Panc1 (cell line): ENCODE results near the gene MGST2.

Experiments used
- CTCF ChIP-seq: fragments of 450-650 bp; IDR thresholded peaks from 2 replicates; pipeline ENCODE4 v1.5.1; 2017; ENCODE audit warnings: mild to moderate bottlenecking
- POLR2AphosphoS5 ChIP-seq: IDR thresholded peaks from 2 replicates; pipeline ENCODE4 v1.6.1; 2012; ENCODE audit warnings: mild to moderate bottlenecking, low read depth, low read length, moderate library complexity
- REST ChIP-seq, 2 experiments: IDR thresholded peaks; 2 replicates each; pipeline ENCODE4 v1.6.1; 2011 to 2012; ENCODE audit warnings: low read depth in 2 of 2, control low read depth in 1 of 2, low read length in 1 of 2, mild to moderate bottlenecking in 1 of 2, moderate library complexity in 1 of 2; ENCODE audit not compliant: insufficient read depth in 1 of 2
- SIN3A ChIP-seq: IDR thresholded peaks from 2 replicates; pipeline ENCODE4 v1.6.1; 2012; ENCODE audit warnings: low read depth, mild to moderate bottlenecking, low read length, moderate library complexity, borderline replicate concordance; ENCODE audit not compliant: insufficient read depth

GRCh38 chr4:139665079-139665689, 435 bp upstream of the MGST2 start:
- TF ChIP-seq SIN3A, result no peak
- TF ChIP-seq CTCF, result no peak
- no peak for TF ChIP-seq REST (IDR thresholded peaks at IDR 0.05; ENCODE audit: insufficient read depth in 1 of 2, low read depth in 2 of 2, low read length in 1 of 2)
- no peak for TF ChIP-seq POLR2AphosphoS5
